SK-N-MC (cell line): ENCODE data around the gene PBX3.

ENCODE experiments used
- EZH2 ChIP-seq: fragments of 200-600 bp; sonication (generic); IDR thresholded peaks from one replicate; pipeline ENCODE4 v1.6.1; 2017; ENCODE audit warnings: antibody characterized with exemption
- POLR2AphosphoS5 ChIP-seq: IDR thresholded peaks from 2 replicates; pipeline ENCODE4 v1.6.1; 2012; ENCODE audit warnings: mild to moderate bottlenecking, low read depth, low read length, borderline replicate concordance

- TF ChIP-seq EZH2: no peak
- no peak for TF ChIP-seq POLR2AphosphoS5
These were observed 63.8 kb downstream of the PBX3 start for GRCh38 chr9:125811002-125811401.
